Measurements from ENCODE around the gene RND2.
"Not testable (repeated sequence)": the region's sequence is repeated elsewhere in the genome, so short reads cannot be mapped to it uniquely, and the experiment has no call there.

RND2 gene, protein sequence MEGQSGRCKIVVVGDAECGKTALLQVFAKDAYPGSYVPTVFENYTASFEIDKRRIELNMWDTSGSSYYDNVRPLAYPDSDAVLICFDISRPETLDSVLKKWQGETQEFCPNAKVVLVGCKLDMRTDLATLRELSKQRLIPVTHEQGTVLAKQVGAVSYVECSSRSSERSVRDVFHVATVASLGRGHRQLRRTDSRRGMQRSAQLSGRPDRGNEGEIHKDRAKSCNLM

DNA sequence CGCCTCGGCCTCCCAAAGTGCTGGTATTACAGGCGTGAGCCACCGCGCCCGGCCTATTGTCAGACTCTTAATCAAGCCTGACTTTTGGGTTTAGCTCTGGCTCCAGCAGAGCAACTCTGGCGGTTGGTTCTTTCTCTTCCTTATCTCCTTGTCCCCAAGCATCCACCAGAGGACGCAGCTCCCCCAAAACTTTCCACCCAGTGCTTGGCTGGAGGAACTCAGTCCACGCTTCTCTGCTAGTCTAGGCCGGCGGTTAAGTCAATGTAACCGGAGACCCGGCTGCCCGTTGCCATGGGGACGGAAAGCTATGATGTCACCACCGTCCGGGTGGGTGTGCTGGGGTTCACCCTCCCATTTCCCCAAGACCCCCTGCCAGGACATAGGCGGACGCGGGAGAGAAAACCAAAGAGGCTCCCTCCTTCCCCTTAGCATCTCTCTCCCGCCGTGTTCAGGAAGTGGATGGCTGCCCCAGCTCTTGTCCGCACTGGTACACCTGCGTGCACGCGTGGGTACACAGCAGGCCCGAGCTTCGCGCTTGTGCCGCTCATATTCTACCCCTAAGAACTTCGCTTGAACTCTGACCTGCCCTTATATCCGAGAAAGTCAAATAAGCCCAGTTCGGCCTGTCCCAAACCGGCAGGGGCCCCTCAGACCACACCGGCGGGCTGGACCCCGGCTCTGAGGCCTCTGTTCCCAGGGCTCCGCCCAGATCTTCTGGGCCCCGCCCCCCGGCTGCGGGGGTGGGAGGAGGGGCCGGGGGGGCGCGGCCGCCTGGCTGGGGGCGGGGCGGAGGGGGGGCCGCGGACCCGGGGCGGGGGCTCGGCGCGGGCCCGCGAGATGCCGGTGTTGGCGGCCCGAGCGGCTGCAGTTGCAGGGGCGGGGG is at the start of gene RND2:
TSS of gene RND2 (plus strand) at position 825 of the 883 bp plus-strand sequence. CDS start 117 bp downstream, outside the sequence.
- peak; percentile 89 for DNase-seq

DNA sequence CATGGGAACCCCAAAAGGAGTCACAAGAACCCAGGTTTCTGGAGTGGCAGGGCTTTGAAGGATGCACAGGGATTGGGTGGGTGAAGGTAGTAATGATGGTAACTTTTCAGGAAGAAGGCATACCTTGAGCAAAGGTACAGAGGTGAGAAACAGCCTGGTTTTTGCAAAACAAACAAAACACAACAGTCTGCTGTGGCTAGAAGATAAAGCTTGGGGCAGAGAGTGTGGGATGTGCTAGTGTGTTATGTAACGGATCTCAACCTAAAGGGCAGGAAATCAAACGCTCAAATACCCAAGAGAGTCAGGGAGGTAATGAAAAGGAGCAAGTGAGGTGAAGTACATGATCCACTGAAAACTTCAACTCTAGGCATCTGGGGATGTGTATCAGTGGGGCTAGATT is 49.8 kb upstream of the RND2 start:
- DNase-seq = no peak

DNA sequence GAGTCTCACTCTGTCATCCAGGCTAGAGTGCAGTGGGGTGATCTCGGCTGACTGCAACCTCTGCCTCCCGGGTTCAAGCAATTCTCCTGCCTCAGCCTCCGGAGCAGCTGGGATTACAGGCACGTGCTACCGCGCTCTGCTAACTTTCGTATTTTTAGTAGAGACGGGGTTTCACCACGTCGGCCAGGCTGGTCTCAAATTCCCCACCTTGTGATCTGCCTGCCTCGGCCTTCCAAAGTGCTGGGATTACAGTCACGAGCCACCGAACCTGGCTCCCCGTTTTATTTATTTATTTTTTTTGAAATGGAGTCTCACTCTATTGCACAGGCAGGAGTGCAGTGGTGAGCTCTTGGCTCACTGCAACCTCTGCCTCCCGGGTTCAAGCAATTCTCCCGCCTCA is 49.3 kb upstream of the RND2 start:
- not testable (repeated sequence) for DNase-seq

DNA sequence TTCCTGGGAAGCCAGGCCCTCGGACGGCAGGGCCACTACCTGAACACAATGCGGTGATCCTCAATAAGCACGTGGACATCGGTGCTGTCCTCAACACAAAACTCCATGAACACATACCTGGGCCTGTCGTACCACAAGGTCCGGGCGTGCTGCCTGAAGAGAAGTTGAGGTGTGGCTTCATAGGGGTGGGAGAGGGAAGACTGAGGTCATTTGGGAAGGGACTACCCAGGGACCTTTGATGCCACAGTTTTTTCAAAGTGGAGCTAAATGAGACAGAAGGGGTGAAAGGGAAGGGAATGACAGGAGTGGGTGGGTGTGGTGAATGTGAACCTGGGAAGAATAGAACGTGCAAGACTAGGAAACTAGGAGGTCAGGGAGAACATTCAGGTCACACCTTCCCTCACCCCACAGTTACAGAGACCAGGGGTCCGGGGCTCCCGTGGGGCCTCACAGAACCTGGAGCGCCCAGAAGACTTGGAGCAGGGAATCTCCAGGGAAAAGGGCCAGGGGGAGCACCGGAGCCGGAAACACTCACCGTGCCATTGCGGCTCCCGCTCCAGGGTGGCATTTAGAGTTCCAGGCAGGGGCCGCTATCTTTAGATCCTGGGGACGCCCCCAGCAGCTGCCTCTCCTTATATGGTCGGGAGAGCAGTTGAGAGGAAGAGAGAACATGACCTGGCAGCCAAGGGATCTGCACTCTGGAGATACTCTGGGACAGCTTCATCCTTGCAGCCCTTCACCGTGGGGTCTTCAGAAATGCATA is 45.3 kb upstream of the RND2 start, which contains the start of gene PTGES3L:
TSS of gene PTGES3L (minus strand) at position 570 of the 763 bp plus-strand sequence. CDS start at position 543, 27 bp downstream.
- peak; percentile 50 for DNase-seq

DNA sequence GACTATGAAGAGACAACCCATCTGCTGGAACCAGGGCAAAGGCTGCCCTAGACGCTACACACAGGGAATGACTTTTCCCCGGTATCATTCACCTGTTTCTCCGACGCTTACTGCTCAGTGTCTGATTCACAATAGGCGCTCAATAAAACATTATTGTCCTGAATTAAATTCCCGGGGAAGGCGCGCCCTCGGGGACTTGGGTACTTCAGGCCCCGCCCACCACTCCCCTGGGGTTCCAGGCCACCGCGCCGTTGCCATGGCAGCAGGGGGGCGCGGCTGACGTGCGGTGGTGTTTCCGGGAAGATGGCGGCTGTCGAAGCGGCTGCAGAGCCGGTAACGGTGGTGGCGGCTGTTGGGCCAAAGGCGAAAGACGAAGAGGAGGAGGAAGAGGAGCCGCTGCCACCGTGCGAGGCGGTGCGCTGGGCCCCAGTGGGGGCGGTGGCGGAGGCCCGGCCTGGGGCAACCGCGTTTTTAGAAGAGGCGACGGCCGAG is 44.7 kb upstream of the RND2 start, which contains the start of gene RUNDC1:
TSS of gene RUNDC1 (plus strand) at position 292 of the 492 bp plus-strand sequence. CDS start at position 304, 12 bp downstream.
- DNase-seq = peak; percentile 96

DNA sequence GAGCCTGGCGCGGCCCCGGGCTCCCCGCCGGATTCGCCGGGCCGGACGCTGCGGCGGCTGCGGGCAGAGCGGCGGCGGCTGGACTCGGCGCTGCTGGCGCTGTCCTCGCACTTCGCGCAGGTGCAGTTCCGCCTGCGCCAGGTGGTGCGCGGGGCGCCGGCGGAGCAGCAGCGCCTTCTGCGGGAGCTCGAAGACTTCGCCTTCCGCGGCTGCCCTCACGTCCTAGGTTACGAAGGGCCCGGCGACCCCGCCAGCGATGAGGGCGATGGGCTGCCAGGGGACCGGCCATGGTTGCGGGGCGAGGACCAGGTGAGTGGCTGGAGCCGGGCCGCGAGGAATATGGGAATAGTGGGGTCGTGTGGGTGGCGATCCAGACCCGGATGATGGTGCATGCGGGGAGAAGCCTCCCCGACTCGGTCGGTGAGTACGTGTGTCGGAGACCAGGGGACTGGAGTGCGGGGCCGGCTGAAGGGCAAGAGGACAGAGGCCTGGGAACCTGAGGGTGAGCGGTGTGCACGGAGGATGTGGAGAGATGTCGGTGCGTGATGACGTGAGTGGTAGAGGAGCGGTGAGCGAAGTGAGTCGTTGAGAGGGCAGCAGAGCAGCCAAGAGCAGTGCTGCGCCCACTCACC is 44.1 kb upstream of the RND2 start:
- peak; percentile 82 for DNase-seq

DNA sequence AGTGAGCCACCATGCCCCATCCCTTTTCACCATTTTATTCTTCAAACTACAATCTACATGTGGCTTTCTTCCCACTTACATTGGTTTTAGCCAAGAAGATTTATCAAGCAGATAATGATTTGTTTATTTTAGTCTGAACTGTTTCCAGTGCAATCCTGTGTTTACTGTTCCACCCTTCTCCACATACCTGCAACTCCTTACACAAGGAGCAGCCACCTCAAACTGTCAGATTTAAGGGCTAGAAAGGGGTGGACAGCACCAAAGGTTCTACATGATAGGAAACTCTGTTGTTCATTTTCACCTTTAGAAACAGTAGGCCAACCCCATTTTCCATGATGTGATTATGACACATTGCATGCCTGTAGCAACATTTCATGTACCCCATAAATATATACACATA is 42.8 kb upstream of the RND2 start:
- no peak for DNase-seq

DNA sequence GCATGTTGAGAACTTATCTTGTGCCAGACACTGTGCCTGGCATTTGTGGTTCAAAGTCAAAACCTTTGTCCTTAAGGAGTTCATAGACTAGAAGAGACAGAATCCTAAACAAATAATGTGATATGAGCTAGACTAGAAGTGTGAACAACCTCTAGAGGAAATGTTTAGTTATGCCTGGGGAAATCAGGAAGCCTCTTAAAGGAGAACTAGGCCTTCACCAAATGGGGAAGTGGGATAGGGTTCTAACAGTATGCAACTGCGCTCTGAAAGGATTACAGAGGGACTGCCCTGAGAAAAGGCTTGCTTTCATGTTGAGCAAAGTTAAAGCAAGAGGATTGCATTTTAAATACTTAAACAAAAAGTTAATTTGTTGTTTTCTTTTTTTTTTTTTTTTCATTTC is 39.8 kb upstream of the RND2 start:
- no peak for DNase-seq

DNA sequence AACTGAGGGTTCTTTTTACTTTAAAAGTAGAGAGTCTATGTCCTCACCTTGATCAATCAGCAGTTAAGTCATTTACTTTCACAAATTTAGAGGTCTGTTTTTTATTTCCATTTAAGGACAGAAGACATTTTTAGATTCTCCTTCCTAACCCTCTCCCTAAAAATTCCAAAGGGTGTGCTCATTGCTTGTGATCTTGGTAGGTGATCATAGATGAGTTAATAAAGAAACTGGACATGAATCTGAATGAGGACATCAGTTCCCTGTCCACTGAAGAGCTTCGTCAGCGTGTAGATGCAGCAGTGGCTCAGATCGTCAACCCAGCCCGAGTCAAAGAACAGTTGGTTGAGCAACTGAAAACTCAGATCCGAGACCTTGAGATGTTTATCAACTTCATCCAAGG is 35.9 kb upstream of the RND2 start:
- DNase-seq = no peak

DNA sequence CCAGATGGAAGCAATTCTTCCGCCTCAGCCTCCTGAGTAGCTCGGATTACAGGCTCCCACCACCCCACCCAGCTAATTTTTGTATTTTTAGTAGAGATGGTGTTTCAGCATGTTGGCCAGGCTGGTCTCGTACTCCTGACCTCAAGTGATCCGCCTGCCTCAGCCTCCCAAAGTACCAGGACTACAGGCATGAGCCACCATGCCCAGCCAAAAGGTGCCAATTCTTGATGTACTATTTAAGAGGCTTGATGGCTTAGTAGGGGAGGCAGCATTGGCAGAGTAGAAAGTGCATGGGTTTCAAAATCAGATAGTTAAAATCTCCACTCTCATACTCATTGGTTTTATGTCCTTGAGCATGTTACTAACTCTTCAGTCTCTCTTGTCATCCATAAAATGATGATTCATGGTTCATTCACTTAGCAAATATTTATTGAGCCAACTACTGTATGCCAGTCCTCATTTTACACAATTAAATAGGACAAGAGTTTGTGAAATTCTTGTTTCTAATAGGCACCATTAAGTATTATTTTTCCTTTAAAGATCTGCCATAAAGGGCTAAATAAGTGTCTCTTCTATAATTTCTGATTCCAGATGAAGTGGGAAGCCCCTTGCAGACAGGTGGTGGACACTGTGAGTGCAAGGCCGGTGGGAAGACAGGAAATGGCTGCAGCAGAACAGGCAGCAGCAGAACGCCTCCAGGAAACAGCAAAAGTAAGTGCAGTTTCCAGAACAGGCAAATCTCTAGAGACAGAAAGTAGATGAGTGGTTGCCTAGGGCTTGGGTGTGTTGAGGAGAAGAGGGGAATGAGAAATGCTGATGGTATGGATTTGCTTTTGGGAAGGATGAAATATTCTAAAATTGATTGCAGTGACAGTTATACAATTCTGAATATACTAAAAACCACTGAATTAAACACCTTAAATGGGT is 35.0 kb upstream of the RND2 start:
- no peak for DNase-seq

DNA sequence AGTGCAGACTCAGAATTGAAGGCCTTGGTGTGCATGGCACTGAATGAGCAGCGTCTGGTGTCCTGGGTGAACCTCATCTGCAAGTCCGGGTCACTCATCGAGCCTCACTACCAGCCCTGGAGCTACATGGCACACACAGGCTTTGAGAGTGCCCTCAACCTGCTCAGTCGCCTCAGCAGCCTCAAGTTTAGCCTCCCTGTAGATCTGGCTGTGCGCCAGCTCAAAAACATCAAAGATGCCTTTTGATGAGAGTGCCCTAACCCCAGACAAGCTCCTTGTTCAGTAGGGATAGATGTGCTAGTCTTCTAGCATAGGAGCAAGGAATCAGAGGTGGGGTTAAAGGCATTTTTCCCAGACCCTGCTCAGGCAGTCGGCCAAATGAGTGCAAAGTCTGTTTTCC is 33.6 kb upstream of the RND2 start:
- no peak for DNase-seq

DNA sequence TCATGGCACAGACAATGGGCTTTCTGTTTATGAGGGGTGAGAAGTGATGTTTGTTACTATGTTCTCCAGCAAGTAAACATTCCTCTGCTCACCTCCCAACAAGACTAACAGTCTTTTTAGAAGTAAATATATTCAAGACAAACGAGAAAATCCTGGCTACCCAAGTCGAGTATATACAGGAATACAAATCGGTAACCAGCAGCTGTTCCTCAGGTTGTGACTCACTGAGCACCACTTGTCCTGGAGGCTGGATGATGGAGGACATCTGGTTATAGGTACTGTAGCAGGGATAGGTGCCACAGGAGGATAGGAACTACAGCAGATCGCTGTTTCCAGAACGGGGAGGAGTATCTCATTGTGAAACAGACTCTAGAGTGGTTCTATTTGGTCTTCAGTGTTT is 32.2 kb upstream of the RND2 start:
- DNase-seq = no peak

DNA sequence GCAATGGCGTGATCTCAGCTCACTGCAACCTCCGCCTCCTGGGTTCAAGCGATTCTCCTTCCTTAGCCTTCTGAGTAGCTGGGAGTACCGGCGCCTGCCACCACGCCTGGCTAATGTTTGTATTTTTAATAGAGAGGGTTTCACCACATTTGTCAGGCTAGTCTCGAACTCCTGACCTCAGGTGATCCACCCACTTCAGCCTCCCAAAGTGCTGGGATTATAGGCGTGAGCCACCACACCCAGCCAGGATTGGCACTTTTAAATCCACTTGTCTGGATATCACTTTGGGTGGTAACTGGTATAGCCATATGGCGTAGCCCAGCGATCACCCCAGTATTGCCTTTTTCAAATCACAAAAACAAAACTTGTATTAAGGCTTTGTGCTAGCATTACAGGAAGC is 31.1 kb upstream of the RND2 start:
- DNase-seq = not testable (repeated sequence)

DNA sequence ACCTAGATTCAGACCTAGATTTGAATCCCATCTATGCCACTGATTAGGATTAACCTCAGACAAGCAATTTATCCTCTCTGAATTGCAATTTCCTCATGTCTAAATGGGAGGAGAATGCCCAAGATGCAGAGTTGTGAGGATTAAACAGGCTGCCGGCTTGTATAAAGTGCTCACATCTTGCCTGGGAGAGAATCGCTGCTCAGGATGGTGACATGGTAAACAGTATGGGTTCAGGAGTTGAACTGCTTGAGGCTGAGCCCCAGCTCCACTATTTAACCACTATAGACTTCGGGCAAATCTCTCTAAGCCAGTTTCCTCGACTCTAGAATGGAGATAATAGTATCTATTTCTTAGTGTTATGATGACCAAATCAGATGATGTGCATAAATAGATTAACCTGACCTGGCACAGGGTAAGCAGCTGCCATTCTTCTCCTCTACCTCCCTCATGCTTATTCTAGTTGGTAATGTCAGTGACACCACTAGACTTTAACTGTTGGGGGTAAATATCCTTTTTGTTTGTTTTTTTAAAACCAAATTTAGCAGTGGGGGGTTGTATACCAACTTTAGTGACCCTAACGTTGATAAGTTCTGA is 27.5 kb upstream of the RND2 start:
- no peak for DNase-seq

DNA sequence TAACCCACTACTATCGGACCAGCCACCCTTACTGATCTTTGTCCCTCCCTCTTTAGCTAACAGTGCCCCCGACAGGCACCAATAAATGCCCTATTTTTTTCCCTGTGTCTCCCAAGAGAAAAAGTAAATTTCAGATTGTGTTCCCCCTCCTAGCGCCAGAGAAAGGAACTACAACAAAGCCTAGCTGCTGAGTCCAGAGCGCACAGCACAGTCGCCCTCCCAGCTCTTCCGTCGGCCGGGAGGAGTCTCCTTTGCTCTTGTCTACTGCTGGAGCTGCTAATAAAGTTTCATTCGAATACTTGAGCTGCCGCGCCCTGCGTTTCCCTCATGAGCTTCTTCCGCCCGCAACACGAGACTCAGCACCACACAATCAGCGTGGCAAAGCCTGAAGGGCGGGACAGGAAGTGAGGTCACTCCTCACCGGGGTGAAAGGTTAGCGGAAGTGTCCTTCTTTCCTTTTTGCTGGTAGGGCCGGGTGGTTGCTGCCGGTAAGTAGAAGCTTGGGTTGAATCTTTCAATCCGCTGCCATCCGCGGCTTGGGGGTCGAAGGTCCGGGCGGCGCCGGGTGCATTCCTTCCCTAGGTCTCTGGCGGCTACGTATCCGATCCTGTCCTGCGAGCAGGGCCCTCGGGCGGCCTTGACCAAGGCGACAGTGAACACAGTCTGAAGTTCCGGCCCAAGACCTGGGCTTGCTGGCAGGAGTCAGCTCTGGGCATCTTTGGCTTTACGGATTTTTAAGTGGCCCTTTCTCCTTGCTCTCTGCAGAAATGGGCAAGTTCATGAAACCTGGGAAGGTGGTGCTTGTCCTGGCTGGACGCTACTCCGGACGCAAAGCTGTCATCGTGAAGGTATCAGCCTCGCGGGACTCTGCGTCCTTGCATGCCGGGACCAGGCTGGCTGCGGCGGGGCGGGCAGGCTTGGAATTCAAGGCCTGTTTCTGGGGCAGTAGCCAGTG is 26.8 kb upstream of the RND2 start, which contains the start of gene RPL27:
TSS of gene RPL27 (plus strand) at position 436 of the 955 bp plus-strand sequence. CDS start at position 768, 332 bp downstream.
- DNase-seq = peak; percentile 98

DNA sequence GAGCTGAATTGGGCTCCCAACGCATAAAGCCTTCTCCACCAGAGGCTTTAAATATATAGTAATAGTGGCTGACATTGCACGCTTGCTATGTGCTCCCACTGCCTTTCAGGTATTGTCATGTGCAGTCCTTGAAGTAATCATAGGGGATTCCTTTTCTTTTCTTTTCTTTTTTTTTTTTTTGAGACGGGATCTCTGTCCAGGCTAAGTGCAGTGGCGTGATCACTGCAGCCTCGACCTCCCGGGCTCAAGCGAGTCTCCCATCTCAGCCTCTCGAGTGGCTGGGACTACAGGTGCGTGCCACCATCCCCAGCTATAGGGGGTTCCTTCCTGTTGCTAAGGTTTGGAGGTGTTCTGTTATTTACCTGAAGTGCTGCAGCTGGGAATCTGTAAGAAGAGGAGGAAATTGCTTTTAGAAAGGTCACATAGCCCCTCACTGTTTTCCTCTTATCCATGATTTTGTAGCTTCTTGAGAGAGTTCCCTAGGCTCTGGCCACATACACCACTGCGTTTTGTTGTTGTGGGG is 26.0 kb upstream of the RND2 start:
- no peak for DNase-seq

DNA sequence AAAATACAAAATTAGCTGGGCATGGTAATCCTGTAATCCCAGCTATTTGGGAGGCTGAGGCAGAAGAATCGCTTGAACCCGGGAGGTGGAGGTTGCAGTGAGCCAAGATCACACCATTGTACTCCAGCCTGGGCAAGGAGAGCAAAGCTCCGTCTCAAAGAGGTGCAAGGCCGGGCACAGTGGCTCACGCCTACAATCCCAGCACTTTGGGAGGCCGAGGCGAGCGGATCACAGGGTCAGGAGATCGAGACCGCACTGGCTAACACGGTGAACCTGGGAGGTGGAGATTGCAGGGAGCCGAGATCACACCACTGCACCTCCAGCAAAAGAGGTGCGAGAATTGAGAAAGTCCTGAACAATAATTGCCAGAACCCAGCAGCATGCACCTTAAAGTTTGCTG is 24.1 kb upstream of the RND2 start:
- not testable (repeated sequence) for DNase-seq

DNA sequence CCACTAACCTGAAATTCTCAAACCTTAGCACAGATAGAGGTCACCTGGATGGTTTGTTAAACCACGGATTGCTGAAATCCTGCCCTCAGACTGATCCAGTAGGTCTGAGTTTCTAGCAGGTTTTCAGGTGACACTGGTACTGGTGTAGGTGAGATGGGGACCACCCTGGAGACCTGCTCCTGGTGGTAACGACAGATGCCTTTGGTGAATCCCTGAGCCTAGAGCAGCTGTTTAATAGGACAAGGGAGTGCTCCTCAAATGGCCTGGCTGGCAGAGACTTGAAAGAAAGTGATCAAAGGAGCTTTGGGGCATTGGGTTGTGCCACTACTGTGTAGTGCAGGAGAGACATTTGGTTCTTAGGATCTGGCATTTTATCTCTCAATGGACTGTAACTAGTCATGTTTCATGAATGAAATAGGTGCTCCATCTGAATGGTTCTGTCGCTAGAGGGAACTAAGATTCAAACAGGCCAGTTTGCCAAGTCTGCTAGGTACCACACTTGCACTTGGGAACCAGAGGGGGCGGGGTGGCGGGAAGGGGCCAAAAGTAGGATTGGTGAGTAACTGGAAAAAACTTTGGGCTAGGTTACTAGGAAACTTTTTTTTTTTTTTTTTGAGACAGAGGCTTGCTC is 21.4 kb upstream of the RND2 start:
- DNase-seq = no peak
